HL-60/S4 (cell line): ENCODE results near the gene AP3B2.
"Not testable (repeated sequence)": the region's sequence is repeated elsewhere in the genome, so short reads cannot be mapped to it uniquely, and the experiment has no call there.

Experiments used
- in situ Hi-C: fragments of 300-500 bp; cut with MboI; formaldehyde crosslinking; loops from 2 replicates; pipeline ENCODE4 v1.14.3; 2022; ENCODE audit warnings: low sequenced_read_pairs

The AP3B2 gene, protein sequence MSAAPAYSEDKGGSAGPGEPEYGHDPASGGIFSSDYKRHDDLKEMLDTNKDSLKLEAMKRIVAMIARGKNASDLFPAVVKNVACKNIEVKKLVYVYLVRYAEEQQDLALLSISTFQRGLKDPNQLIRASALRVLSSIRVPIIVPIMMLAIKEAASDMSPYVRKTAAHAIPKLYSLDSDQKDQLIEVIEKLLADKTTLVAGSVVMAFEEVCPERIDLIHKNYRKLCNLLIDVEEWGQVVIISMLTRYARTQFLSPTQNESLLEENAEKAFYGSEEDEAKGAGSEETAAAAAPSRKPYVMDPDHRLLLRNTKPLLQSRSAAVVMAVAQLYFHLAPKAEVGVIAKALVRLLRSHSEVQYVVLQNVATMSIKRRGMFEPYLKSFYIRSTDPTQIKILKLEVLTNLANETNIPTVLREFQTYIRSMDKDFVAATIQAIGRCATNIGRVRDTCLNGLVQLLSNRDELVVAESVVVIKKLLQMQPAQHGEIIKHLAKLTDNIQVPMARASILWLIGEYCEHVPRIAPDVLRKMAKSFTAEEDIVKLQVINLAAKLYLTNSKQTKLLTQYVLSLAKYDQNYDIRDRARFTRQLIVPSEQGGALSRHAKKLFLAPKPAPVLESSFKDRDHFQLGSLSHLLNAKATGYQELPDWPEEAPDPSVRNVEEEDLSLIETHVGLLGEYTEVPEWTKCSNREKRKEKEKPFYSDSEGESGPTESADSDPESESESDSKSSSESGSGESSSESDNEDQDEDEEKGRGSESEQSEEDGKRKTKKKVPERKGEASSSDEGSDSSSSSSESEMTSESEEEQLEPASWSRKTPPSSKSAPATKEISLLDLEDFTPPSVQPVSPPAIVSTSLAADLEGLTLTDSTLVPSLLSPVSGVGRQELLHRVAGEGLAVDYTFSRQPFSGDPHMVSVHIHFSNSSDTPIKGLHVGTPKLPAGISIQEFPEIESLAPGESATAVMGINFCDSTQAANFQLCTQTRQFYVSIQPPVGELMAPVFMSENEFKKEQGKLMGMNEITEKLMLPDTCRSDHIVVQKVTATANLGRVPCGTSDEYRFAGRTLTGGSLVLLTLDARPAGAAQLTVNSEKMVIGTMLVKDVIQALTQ

GRCh38 chr15:82709421-82710207 lies at the start of gene AP3B2:
Gene AP3B2 (minus strand): TSS chr15:82709875. CDS start chr15:82709706, 169 bp downstream.
- in situ Hi-C loops: no loop called here

GRCh38 chr15:82751308-82751707 lies 41.6 kb upstream of the AP3B2 start:
- in situ Hi-C loops: no loop called here

DNA sequence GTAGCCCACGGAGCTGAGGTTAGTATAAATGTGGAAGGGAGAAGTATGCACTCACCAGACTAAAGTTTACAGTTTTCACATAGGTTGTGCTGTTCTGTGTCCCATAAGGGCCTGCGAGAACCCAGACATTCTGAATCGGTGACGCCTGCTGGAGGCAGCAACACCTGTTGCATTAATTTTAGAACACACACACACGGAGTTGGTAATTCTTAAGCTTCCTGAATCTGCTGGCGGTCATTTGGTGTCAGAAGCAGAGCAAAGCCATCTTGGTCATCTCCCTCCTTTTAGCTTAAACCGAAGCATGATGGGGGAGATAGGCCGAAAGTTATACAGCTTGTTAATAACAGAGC lies 41.1 kb upstream of the AP3B2 start:
- in situ Hi-C loops: no loop called here

GRCh38 chr15:82749951-82750830 lies 40.5 kb upstream of the AP3B2 start:
- in situ Hi-C loops: no loop called here

DNA sequence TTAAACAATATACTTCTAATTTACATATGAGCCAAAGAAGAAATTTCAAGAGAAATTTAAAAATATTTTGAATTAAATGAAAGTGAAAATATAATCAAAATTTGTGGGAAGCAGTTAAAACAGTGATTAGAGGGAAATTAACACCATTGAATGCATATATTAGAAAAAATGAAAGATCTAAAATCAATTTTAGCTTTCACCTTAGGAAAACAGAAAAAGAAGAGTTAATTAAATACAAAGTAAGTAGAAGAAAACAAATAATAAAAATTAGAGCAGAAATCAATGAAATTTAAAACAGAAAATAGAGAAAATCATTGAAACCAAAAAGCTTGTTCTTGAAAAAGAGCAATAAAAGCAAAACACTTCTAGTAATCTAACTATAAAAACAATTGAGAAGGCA lies 38.6 kb upstream of the AP3B2 start:
- in situ Hi-C loops: no loop called here

GRCh38 chr15:82743810-82744209 lies 34.1 kb upstream of the AP3B2 start:
- in situ Hi-C loops: no loop called here

DNA sequence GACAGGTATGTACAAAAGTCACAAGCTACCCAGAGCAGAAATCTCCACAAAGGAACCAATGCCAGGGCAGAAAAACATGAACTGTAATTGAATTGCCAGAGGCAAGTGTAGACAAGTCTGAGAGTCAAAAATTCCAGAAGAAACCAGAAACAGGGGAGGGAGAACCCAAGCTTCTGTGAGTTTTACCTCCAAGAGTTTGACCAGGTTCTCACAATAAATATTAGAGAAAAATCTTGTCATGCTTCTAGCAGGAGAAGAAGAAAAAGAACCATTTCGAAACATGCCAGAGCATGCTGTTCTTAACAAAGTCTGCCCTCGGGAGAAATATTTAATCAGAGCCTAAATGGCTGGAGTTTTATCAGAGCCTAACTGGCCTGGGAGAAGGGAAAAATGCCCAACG lies 32.5 kb upstream of the AP3B2 start:
- in situ Hi-C loops: no loop called here

DNA sequence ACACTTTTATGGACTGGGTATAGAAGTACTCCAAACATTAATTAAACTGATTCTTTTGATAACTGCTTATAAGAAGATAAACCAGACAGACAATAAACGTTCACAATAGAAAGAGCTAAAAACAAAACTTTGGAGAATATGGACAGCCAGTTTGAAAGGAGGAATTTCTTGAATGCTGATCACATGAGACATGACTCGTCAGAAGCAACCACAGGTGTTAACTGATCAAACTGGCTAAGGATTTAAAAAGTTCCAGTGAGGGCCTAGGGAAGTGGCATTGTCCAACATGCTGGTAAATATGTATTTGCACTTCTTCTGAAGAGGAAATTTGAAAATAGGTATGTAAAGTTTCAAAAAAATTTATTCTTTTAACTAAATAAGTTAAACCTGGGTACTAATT lies 29.4 kb upstream of the AP3B2 start:
- in situ Hi-C loops: no loop called here

GRCh38 chr15:82737975-82738374 lies 28.3 kb upstream of the AP3B2 start:
- in situ Hi-C loops: no loop called here

- in situ Hi-C loops: no loop called here
Measured at GRCh38 chr15:82731527-82731926, 21.9 kb upstream of the AP3B2 start.

DNA sequence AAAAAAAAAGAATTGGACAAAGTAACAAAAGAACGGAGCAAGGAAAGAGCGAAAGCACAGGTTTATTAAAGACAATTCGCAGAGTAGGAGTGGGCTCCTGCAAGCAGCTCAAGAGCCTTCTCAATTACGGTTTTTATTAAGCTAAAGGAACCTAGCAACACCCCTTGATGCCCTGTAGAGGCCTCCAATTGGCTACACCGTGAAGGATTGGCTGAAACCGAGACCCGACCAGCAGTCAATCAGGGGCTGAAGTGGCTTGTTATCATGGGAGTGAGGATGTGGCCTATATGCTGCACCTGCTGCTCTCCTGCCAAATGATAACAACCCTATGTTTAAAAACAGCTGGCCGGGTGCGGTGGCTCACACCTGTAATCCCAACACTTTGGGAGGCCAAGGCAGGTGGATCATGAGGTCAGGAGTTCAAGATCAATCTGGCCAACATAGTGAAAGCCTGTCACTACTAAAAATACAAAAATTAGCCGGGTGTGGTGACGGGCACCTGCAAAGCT lies 20.4 kb upstream of the AP3B2 start:
- in situ Hi-C loops: no loop called here

GRCh38 chr15:82726816-82727215 lies 17.1 kb upstream of the AP3B2 start:
- in situ Hi-C loops: no loop called here

DNA sequence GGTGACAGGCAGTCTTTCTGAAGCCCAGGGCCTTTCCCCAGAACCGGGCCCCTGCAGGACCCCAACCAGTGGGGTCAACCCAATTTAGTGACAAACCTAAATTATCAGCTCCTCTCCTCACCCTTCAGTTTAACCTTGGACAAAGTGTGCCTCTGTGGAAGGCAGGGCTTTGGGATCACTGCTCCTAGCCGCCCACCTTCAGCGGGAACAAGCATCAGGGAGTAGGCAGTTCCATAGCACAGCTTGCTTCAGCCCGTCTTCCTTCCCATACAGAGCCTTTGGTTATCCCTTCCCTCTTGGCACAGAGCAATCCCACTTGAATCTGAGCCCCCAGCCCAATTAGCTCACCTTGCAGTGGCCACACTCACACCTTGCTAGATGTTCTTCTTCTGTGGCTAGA lies 5.3 kb upstream of the AP3B2 start:
- in situ Hi-C loops: no loop called here

GRCh38 chr15:82714016-82714415 lies 4.3 kb upstream of the AP3B2 start:
- in situ Hi-C loops: no loop called here

DNA sequence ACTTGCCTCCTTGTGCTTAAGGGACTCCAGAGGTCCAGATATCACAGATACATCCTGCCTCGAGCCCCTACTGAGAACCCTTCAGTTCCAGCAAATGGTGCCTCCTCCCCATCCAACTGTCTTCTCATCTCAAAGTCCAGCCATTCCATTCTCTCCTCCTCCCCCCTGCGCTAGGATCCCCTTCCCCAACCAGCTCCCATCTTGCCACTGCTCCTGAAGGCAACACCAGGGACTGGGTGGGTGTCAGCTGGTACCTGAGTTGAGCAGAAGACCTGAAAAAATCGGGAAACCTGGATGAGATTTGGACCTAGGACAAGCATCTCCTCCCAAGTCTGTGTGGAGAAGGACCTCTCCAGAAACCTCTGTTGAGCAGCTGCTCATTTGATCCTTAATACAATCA lies 2.4 kb upstream of the AP3B2 start:
- in situ Hi-C loops: no loop called here

DNA sequence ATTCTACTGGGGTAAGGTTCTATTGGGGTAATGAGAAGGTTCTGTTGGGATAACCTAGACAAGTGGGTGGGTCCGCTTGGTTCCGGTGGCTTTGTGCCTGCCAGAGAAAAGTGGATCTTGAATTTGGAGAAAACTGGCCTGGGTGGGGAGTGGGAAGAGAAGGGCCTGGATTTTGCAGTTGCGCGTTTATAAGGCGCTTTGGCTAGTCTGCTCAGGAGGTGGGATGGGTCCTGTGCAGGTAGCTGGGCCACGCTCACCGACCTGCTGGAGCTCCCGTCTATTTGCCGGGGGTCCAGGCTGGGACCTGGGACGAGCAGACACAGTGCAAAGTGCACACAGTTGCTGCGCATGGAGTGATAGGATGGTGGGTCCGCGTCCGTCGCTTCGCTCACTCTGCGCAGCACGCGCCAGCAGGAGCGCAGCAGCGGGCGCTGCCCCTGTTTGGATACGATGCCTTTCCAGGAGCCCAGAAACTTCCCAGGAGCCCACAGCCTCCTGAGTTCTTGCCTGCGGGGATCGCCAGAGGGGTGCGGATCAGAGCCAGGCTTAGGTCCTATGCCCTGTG lies 1.3 kb upstream of the AP3B2 start:
- in situ Hi-C loops: no loop called here

- in situ Hi-C loops: no loop called here
Measured at GRCh38 chr15:82710208-82710555, 507 bp upstream of the AP3B2 start.

DNA sequence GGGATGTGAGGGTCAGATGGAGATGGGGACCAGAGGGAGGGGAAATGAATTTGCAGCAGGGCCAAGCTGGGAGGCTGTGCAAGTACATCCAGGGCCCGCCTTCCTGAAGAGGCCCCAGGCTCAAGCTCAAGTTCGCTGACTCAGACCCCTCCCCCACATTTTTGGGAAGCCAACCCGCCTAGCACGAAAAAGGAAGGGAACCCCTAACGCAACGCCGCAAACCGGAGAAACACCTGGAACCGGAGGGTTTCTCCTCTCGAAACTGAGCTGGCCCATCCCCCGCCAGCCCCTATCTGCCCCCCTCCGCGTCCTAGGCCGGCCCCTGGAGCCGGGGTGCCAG lies 624 bp downstream of the AP3B2 start:
- in situ Hi-C loops: no loop called here

GRCh38 chr15:82705856-82706255 lies 3.8 kb downstream of the AP3B2 start:
- in situ Hi-C loops: not testable (repeated sequence)

DNA sequence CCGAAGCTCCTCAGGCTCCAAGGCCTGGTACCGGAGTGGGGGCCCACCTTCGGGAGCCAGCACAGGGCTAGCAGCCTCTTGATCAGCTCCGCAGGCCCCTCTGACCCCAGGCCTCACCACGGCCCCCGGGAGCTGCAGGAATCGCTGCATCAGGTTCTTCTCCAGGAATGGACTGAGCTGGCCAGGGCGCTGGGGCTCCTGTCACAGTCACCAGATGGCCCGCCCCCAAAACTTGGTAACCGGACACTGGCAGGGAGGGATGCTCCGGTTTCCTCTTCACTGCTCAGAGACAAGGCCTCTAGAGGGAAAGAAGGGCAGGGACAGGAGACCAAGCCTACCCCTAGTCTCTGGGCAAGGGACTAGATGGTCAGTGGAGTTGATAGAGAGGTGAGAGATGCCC lies 9.9 kb downstream of the AP3B2 start:
- in situ Hi-C loops: no loop called here
